Right lung (tissue), 5 donors: ENCODE results near the gene QDPR. TPM values are rescaled to one million over a fixed set of nuclear protein-coding genes. Genes with fewer than 3 reads are reported as not detected.

Experiments
- DNase-seq, 2 donors: peaks; one replicate each; pipeline ENCODE4 v3.0.0-alpha.2; 2013
- polyA plus RNA-seq, 5 donors: library from polyadenylated mRNA; unstranded; fragments of 120-200 nt; gene quantifications; one replicate each; pipeline versions ENCODE4 v1.2.1 to v1.2.3, GENCODE V29; 2013; ENCODE audit warnings: inconsistent platforms in 1 of 5, low replicate concordance in 1 of 5; ENCODE audit not compliant: insufficient read length in 5 of 5, insufficient read depth in 1 of 5

Gene QDPR
- polyA plus RNA-seq, 5 donors, result 43.3 to 56.4 (median 46.8) TPM

DNA sequence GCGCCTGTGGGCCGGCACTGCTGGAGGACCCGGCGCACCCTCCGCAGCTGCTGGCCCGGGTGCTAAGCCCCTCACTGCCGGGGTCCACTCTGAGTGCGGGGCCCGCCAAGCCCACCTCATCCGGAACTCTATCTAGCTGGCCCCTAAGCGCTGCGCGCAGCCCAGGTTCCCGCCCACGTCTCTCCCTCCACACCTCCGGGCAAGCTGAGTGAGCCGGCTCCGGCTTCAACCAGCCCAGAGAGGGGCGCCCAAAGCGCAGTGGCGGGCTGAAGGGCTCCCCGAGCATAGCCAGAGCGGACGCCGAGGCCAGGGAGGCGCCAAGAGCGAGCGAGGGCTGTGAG, 75.2 kb downstream of the QDPR start:
- no peak for DNase-seq

Other genes starting within 250 kb of the QDPR start
- gene CLRN2, start 3.1 kb upstream of the QDPR start, polyA plus RNA-seq, result not detected
- 10 to 100 TPM; 63.9 to 72.8 (median 68.2) TPM for gene LAP3, start 65.1 kb upstream of the QDPR start, polyA plus RNA-seq
- 10 to 100 TPM; 56.8 to 82.7 (median 69.3) TPM for gene MED28, start 102.6 kb upstream of the QDPR start, polyA plus RNA-seq